ENCODE data around the gene GNS.

- TF ChIP-seq, protein P1, sequence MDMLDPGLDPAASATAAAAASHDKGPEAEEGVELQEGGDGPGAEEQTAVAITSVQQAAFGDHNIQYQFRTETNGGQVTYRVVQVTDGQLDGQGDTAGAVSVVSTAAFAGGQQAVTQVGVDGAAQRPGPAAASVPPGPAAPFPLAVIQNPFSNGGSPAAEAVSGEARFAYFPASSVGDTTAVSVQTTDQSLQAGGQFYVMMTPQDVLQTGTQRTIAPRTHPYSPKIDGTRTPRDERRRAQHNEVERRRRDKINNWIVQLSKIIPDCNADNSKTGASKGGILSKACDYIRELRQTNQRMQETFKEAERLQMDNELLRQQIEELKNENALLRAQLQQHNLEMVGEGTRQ (IDR thresholded peaks at IDR 0.05; ENCODE audit: low read depth, low read length), result no peak
- TF ChIP-seq, protein P2, sequence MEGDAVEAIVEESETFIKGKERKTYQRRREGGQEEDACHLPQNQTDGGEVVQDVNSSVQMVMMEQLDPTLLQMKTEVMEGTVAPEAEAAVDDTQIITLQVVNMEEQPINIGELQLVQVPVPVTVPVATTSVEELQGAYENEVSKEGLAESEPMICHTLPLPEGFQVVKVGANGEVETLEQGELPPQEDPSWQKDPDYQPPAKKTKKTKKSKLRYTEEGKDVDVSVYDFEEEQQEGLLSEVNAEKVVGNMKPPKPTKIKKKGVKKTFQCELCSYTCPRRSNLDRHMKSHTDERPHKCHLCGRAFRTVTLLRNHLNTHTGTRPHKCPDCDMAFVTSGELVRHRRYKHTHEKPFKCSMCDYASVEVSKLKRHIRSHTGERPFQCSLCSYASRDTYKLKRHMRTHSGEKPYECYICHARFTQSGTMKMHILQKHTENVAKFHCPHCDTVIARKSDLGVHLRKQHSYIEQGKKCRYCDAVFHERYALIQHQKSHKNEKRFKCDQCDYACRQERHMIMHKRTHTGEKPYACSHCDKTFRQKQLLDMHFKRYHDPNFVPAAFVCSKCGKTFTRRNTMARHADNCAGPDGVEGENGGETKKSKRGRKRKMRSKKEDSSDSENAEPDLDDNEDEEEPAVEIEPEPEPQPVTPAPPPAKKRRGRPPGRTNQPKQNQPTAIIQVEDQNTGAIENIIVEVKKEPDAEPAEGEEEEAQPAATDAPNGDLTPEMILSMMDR (conservative IDR thresholded peaks at IDR 0.05; ENCODE audit: low read depth, low read length), result no peak
- TF ChIP-seq POLR2A (IDR thresholded peaks at IDR 0.05; ENCODE audit: low read depth, low read length) (no peak), RFX5 (IDR thresholded peaks at IDR 0.05; ENCODE audit: low read depth, low read length) (no peak), CHD1 (IDR thresholded peaks at IDR 0.05; ENCODE audit: low read depth, low read length) (no peak), MXI1 (IDR thresholded peaks at IDR 0.05; ENCODE audit: borderline replicate concordance, low read depth, low read length) (no peak), FOS (IDR thresholded peaks at IDR 0.05; ENCODE audit: low read depth, low read length) (no peak), RCOR1 (IDR thresholded peaks at IDR 0.05; ENCODE audit: insufficient replicate concordance, low read length) (no peak)
Measured at GRCh38 chr12:64671681-64672080, 87.5 kb downstream of the GNS start.

Measured in IMR-90 (cell line).